GM23338 (cell line): ENCODE data around the gene PIGU. TPM values are rescaled to one million over a fixed set of nuclear protein-coding genes. Genes with fewer than 3 reads are reported as not detected.

Experiments
- ATAC-seq: fragments of 200-7000 bp; cut with Tn5 transposase; 3 replicates; pipeline ENCODE4 v1.9.1; 2020
- DNase-seq: peaks from one replicate; pipeline ENCODE4 v3.0.0-alpha.2; 2015; ENCODE audit warnings: low spot score
- H2AFZ ChIP-seq: fragments of 200-600 bp; sonication (generic); 2 replicates; pipeline ENCODE4 v1.8.0; 2016; ENCODE audit warnings: antibody characterized with exemption, mild to moderate bottlenecking, moderate library complexity
- H3F3A ChIP-seq: fragments of 200-600 bp; sonication (generic); replicated peaks from 2 replicates; pipeline ENCODE4 v1.8.0; 2017; ENCODE audit warnings: antibody characterized with exemption, mixed run types, low read depth
- H3K27ac ChIP-seq: fragments of 200-600 bp; sonication (generic); 2 replicates; pipeline ENCODE4 v1.6.1; 2016; ENCODE audit warnings: low read depth
- H3K27me3 ChIP-seq: fragments of 200-600 bp; sonication (generic); 2 replicates; pipeline ENCODE4 v1.8.0; 2016; ENCODE audit warnings: mild to moderate bottlenecking, mixed run types, moderate library complexity; ENCODE audit not compliant: insufficient read depth
- H3K36me3 ChIP-seq: fragments of 200-600 bp; sonication (generic); 2 replicates; pipeline ENCODE4 v1.8.0; 2016; ENCODE audit warnings: mild to moderate bottlenecking; ENCODE audit not compliant: insufficient read depth
- H3K4me1 ChIP-seq: fragments of 200-600 bp; sonication (generic); 2 replicates; pipeline ENCODE4 v1.8.0; 2016; ENCODE audit warnings: mild to moderate bottlenecking, moderate library complexity; ENCODE audit not compliant: insufficient read depth
- H3K4me2 ChIP-seq: fragments of 200-600 bp; sonication (generic); 2 replicates; pipeline ENCODE4 v1.7.1; 2017; ENCODE audit warnings: mixed run types
- H3K4me3 ChIP-seq: fragments of 200-600 bp; sonication (generic); 2 replicates; pipeline ENCODE4 v1.6.1; 2016; ENCODE audit warnings: mixed run types
- H3K79me2 ChIP-seq: fragments of 200-600 bp; sonication (generic); replicated peaks from 2 replicates; pipeline ENCODE4 v1.8.0; 2017; ENCODE audit warnings: mild to moderate bottlenecking; ENCODE audit not compliant: insufficient read depth
- H3K9me2 ChIP-seq: fragments of 200-600 bp; sonication (generic); 2 replicates; pipeline ENCODE4 v1.8.0; 2017; ENCODE audit not compliant: insufficient read depth
- H4K20me1 ChIP-seq: fragments of 200-600 bp; sonication (generic); replicated peaks from 2 replicates; pipeline ENCODE4 v1.8.0; 2017; ENCODE audit warnings: mild to moderate bottlenecking; ENCODE audit not compliant: insufficient read depth
- H3K27ac Mint-ChIP-seq: 2 replicates; pipeline ENCODE4 v1.8.0; 2020; ENCODE audit warnings: inconsistent platforms, mild to moderate bottlenecking, moderate library complexity, mixed read lengths
- H3K27me3 Mint-ChIP-seq: 3 replicates; pipeline ENCODE4 v1.8.0; 2022; ENCODE audit warnings: low read depth, mild to moderate bottlenecking, moderate library complexity, mixed read lengths, inconsistent platforms; ENCODE audit not compliant: insufficient read depth, poor library complexity
- H3K36me3 Mint-ChIP-seq: 3 replicates; pipeline ENCODE4 v1.8.0; 2021; ENCODE audit warnings: low read depth, mild to moderate bottlenecking, inconsistent platforms, moderate library complexity, mixed read lengths
- H3K4me1 Mint-ChIP-seq: 3 replicates; pipeline ENCODE4 v1.8.0; 2020; ENCODE audit warnings: mild to moderate bottlenecking, inconsistent platforms, mixed read lengths
- H3K4me3 Mint-ChIP-seq: 3 replicates; pipeline ENCODE4 v1.8.0; 2021; ENCODE audit warnings: moderate library complexity, mild to moderate bottlenecking, inconsistent platforms, mixed read lengths
- H3K9me3 Mint-ChIP-seq: 3 replicates; pipeline ENCODE4 v1.8.0; 2020; ENCODE audit warnings: moderate library complexity, mild to moderate bottlenecking, inconsistent platforms, mixed read lengths
- EZH2phosphoT487 ChIP-seq: fragments of 200-600 bp; sonication (generic); IDR thresholded peaks from one replicate; pipeline ENCODE4 v1.8.1; 2018; ENCODE audit warnings: antibody characterized with exemption; ENCODE audit not compliant: unreplicated experiment
- NANOG ChIP-seq: IDR thresholded peaks from 2 replicates; pipeline ENCODE4 v1.6.1; 2016; ENCODE audit warnings: antibody characterized with exemption, borderline replicate concordance
- POLR2AphosphoS5 ChIP-seq: IDR thresholded peaks from 2 replicates; pipeline ENCODE4 v1.6.1; 2016; ENCODE audit warnings: antibody characterized with exemption, low read depth
- STAT1 ChIP-seq: IDR thresholded peaks from one replicate; pipeline ENCODE4 v1.6.1; 2016; ENCODE audit warnings: antibody characterized with exemption; ENCODE audit not compliant: unreplicated experiment
- ZNF114 ChIP-seq: fragments of 250-450 bp; sonication (Bioruptor Pico); IDR thresholded peaks from 2 replicates; pipeline ENCODE4 v1.5.0; 2020; ENCODE audit warnings: mild to moderate bottlenecking, moderate library complexity
- polyA plus RNA-seq: library from polyadenylated mRNA; unstranded; fragments of >200 nt; fragmentation: Nextera tagmentation; extraction: Ambion mirVana; gene quantifications from 2 replicates; pipeline ENCODE4 v1.2.1, GENCODE V29; 2016
- total RNA-seq: library from RNA; depleted of rRNA; stranded (reverse); fragments of >200 nt; shearing (Covaris generic); gene quantifications from 2 replicates; pipeline ENCODE4 v1.2.3, GENCODE V29; 2014
- TF ChIP-seq, protein P1 (sequence below), 2 experiments: fragments of 200-600 bp in 1 of 2; sonication (generic) in 1 of 2; conservative IDR thresholded peaks; 2 replicates each; pipeline versions ENCODE4 v1.5.1 to v1.6.1; 2016 to 2017; ENCODE audit warnings: antibody characterized with exemption in 2 of 2, low read depth in 2 of 2, mild to moderate bottlenecking in 2 of 2, moderate library complexity in 1 of 2
- TF ChIP-seq, protein P2 (sequence below): IDR thresholded peaks from one replicate; pipeline ENCODE4 v1.6.1; 2018; ENCODE audit warnings: antibody characterized with exemption; ENCODE audit not compliant: unreplicated experiment
- TF ChIP-seq, protein P3 (sequence below): IDR thresholded peaks from 2 replicates; pipeline ENCODE4 v1.6.1; 2016; ENCODE audit warnings: antibody characterized with exemption

The PIGU gene
- total and polyA plus RNA-seq, 2 experiments from 2014 or later: 24.3 to 28.9 TPM

DNA sequence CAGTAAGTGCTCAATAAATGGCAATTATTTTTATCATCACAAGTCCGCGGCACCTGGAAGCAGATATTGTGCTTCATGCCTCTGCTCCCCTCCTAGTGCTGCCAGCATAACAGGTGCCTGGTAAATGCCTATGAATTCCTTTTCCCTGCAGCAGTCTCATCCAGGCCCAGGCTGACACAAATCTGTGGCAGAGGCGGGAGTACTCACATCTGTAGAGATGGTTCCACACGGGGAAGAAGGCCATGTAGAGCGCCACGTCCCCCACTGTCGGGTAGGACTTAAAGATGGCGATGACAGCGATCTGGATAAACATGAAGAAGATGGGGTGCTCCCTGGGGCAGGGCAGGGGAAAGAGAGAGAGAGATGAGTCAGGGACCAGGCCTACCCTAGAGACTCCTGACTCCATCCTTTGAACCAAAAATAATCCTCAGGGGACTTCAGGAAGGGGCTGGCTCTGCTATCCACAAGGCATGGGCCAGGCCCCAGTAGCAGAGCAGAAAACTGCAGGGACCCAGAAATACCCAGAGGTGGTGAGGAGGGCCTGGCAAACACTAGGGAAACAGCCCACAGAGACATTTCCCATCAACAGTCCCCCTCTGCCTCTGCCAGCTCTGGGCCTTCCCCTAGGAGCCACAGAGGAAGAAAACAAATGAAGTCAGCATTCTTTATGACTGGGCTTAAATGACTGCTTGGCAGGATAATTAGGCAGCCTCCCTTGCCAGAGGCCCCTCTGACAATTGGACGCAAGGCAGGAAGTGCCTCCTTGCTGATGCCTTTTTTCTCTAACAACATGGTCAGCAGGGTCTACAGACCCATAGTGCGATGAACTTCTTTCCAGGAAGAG is 95.3 kb downstream of the PIGU start (continued):
- TF ChIP-seq, protein P1, sequence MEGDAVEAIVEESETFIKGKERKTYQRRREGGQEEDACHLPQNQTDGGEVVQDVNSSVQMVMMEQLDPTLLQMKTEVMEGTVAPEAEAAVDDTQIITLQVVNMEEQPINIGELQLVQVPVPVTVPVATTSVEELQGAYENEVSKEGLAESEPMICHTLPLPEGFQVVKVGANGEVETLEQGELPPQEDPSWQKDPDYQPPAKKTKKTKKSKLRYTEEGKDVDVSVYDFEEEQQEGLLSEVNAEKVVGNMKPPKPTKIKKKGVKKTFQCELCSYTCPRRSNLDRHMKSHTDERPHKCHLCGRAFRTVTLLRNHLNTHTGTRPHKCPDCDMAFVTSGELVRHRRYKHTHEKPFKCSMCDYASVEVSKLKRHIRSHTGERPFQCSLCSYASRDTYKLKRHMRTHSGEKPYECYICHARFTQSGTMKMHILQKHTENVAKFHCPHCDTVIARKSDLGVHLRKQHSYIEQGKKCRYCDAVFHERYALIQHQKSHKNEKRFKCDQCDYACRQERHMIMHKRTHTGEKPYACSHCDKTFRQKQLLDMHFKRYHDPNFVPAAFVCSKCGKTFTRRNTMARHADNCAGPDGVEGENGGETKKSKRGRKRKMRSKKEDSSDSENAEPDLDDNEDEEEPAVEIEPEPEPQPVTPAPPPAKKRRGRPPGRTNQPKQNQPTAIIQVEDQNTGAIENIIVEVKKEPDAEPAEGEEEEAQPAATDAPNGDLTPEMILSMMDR (conservative IDR thresholded peaks at IDR 0.05; ENCODE audit: low read depth in 2 of 2): no peak

DNA sequence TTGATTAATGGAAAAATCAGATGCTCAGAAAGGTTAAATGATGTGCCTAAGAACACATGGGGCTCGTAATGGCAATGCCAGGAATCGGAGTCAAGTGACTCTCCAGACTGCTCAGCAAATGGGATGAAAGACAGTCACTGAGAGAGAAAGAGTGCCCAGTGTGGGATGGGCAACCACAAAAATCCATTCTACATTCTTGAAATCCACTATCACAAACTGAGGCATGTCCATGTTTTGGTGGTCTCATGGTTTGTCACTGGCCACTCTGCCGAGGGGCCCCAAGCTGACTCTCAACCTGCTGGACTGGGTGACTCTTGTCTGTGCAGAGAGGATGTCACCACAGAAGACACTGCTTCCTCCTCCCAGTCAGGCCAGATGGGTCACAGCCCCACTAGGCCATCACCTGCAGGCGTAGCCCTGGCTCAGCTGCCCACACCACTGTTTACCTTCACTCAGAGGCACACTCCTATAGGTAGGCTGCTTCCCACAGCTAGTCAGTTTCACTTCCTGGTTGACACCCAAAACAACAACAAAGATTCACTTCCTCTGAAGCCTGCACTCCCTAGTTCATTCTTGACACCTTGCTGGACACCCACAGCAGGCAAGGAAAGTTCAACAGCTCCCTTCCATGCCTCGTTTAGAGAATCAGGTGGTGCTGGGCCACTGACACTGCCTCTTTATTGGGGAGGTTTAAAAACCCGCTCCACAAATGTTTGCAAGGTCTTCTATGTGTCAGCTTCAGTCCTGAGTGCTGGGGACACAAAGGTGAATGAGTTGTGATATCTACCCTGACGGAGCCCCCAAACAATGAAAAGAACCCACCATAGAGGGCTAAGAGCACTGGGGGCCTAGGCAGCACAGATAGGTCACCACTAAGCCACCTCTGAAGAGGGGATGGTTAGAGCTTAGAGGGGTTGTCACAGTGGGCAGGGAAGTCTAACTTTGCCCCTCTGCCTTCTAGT is 96.6 kb downstream of the PIGU start:
- H3K27me3 ChIP-seq: no peaks in the 10 kb centered on the region
- Mint-ChIP-seq H3K4me1 (no peaks in the 10 kb centered on the region), H3K4me3 (no peak overlapping the region), H3K9me3 (no peaks in the 10 kb centered on the region), H3K27ac (no peak overlapping the region), H3K36me3 (peaks cover 4% of the 10 kb centered on the region; the same call in 2 of the 3 replicates), H3K27me3 (peaks cover 4% of the 10 kb centered on the region)
- no peaks in the 10 kb centered on the region for H3F3A ChIP-seq
- H3K9me2 ChIP-seq: no peaks in the 10 kb centered on the region
- no peaks in the 10 kb centered on the region for H4K20me1 ChIP-seq
- no peak for ATAC-seq
- H3K4me1 ChIP-seq: no peaks in the 10 kb centered on the region
- no peak overlapping the region for H3K27ac ChIP-seq
- no peak overlapping the region for H3K4me2 ChIP-seq
- H3K79me2 ChIP-seq: no peaks in the 10 kb centered on the region
- DNase-seq: no peak
- H3K36me3 ChIP-seq: no peaks in the 10 kb centered on the region; the same call in 1 of the 2 replicates
- H3K4me3 ChIP-seq: no peak overlapping the region
- H2AFZ ChIP-seq: no peak overlapping the region
- TF ChIP-seq, protein P2, sequence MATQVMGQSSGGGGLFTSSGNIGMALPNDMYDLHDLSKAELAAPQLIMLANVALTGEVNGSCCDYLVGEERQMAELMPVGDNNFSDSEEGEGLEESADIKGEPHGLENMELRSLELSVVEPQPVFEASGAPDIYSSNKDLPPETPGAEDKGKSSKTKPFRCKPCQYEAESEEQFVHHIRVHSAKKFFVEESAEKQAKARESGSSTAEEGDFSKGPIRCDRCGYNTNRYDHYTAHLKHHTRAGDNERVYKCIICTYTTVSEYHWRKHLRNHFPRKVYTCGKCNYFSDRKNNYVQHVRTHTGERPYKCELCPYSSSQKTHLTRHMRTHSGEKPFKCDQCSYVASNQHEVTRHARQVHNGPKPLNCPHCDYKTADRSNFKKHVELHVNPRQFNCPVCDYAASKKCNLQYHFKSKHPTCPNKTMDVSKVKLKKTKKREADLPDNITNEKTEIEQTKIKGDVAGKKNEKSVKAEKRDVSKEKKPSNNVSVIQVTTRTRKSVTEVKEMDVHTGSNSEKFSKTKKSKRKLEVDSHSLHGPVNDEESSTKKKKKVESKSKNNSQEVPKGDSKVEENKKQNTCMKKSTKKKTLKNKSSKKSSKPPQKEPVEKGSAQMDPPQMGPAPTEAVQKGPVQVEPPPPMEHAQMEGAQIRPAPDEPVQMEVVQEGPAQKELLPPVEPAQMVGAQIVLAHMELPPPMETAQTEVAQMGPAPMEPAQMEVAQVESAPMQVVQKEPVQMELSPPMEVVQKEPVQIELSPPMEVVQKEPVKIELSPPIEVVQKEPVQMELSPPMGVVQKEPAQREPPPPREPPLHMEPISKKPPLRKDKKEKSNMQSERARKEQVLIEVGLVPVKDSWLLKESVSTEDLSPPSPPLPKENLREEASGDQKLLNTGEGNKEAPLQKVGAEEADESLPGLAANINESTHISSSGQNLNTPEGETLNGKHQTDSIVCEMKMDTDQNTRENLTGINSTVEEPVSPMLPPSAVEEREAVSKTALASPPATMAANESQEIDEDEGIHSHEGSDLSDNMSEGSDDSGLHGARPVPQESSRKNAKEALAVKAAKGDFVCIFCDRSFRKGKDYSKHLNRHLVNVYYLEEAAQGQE: no peak
- TF ChIP-seq POLR2AphosphoS5 (no peak), NANOG (no peak), EZH2phosphoT487 (no peak), STAT1 (no peak), ZNF114 (CRISPR knock-in tag) (no peak)
- TF ChIP-seq, protein P3, sequence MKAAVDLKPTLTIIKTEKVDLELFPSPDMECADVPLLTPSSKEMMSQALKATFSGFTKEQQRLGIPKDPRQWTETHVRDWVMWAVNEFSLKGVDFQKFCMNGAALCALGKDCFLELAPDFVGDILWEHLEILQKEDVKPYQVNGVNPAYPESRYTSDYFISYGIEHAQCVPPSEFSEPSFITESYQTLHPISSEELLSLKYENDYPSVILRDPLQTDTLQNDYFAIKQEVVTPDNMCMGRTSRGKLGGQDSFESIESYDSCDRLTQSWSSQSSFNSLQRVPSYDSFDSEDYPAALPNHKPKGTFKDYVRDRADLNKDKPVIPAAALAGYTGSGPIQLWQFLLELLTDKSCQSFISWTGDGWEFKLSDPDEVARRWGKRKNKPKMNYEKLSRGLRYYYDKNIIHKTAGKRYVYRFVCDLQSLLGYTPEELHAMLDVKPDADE: no peak
